ENCODE data around the gene USP44. TPM values are rescaled to one million over a fixed set of nuclear protein-coding genes. Genes with fewer than 3 reads are reported as not detected.

The USP44 gene
- total RNA-seq, 1 experiment from 2014 or later, result 0.17 TPM

DNA sequence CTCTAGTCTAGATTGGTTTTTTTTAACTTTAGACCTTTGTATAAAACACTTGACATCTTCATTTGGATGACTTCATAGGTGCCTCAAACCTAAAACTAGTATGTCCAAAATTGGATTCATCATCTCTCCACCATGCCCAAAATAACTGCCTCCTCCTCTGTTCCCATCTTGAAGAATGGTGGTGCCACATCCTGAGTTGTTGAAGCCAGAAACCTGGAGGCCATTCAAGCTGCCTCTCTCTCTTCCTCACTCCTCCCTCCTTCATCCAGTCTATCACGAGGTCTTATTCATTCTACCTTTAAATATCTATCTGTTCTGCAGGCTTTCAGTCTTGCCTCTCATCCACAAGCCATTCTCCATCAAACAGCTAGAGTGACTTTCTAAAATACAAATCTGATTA, 26.5 kb upstream of the USP44 start:
- Histone ChIP-seq H3K79me2 (ENCODE audit: insufficient read depth, low read length) (no peaks in the 10 kb centered on the region), H2AFZ (ENCODE audit: low read depth, low read length, poor library complexity, severe bottlenecking) (no peak overlapping the region), H3K9me3 (ENCODE audit: control insufficient read depth in 1 of 2, insufficient read depth in 1 of 2, low read depth in 1 of 2, low read length in 2 of 2) (no peaks in the 10 kb centered on the region), H4K20me1 (ENCODE audit: insufficient read depth) (no peaks in the 10 kb centered on the region), H3K4me3 (replicated peaks in 1 of 2; ENCODE audit: low read depth in 1 of 2, low read length in 2 of 2) (no peak overlapping the region), H3K9me2 (ENCODE audit: insufficient read depth) (no peaks in the 10 kb centered on the region; the same call in 1 of the 2 replicates), H3K4me2 (ENCODE audit: low read length) (no peak overlapping the region), H3K36me3 (ENCODE audit: control insufficient read depth in 1 of 2, insufficient read depth in 2 of 2, low read length in 2 of 2) (no peaks in the 10 kb centered on the region), H3K4me1 (ENCODE audit: control insufficient read depth in 1 of 2, insufficient read depth in 2 of 2, low read length in 2 of 2) (peaks cover 0 to 4% of the 10 kb centered on the region in 2 experiments; a peak in 1 of 4 replicates), H3K27me3 (ENCODE audit: insufficient read depth, low read length) (no peaks in the 10 kb centered on the region), H3K9ac (ENCODE audit: low read length) (no peak overlapping the region), H3K27ac (ENCODE audit: low read depth, low read length) (no peak overlapping the region)
- ATAC-seq, result no peak
- intact Hi-C loops (cut with micrococcal nuclease), result loop anchor here (10.0 kb wide), 1 partner anchor 1033 kb away; no protein-coding TSS in a partner anchor
- DNase-seq (ENCODE audit: low read depth, low spot score), result no peak
- ChIA-PET POLR2A (no interaction called here), RAD21 (ENCODE audit: low non-redundant PET in 1 of 2, low total read pairs in 2 of 2, uncharacterized antibody in 2 of 2, unreplicated experiment in 2 of 2) (no interaction called here), CTCF (interaction anchor here (1.4 to 1.6 kb wide), 2 partner anchors 11 to 385 kb away, joined by 3 to 5 read pairs; no protein-coding TSS in a partner anchor)
- TF ChIP-seq ZBTB33 (IDR thresholded peaks at IDR 0.05; ENCODE audit: extremely low read depth, insufficient replicate concordance, low read length) (no peak), RAD21 (IDR thresholded peaks at IDR 0.05; ENCODE audit: low read depth) (no peak), SIN3A (IDR thresholded peaks at IDR 0.05; ENCODE audit: low read depth) (no peak), POLR2A (IDR thresholded peaks at IDR 0.05; ENCODE audit: borderline replicate concordance, extremely low read depth, insufficient read depth, insufficient read length) (no peak)
- BruUV-seq (replicated peaks), result no TSS peak

DNA sequence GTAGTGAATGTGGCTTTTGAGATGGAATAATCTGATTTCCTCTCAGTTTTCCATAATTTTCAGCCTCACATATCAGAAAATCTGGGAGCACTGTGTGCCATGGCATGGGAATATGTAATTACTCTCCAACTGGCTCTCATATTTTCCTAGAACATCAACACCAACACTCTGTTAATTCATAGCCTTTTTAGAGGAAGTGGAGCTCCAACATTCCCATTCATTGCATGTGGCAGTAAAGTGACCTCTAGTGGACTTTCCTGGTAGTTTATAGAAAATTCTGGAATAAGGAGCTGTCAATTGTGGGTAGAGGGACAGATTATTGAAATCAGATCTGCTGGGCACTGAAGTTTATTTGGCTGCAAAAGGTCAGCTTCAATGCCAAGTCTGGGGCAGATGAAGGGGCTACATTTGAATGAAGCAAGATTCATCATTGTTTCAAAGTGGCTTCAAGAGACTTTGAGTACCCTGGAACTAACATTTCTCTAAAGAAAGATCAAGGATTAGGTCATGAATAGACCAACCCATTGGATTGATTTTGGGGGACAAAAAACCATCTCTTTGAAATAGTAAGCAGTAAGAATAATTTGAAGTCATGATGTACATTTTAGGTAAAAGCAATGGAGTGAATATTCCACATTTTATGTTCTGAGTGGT, 23.6 kb upstream of the USP44 start:
- peaks cover 0 to 4% of the 10 kb centered on the region in 2 experiments; a peak in 1 of 4 replicates for H3K4me1 ChIP-seq (ENCODE audit: control insufficient read depth in 1 of 2, insufficient read depth in 2 of 2, low read length in 2 of 2)
- RAD21 ChIA-PET (ENCODE audit: low non-redundant PET in 1 of 2, low total read pairs in 2 of 2, uncharacterized antibody in 2 of 2, unreplicated experiment in 2 of 2), result interaction anchor here in 1 of 2 experiments (0.8 kb wide), 1 partner anchor 10 kb away, joined by 3 read pairs; no protein-coding TSS in a partner anchor
- peak overlapping the region; percentile 84 for H2AFZ ChIP-seq (ENCODE audit: low read depth, low read length, poor library complexity, severe bottlenecking)
- H3K4me3 ChIP-seq (replicated peaks in 1 of 2; ENCODE audit: low read depth in 1 of 2, low read length in 2 of 2), result no peak overlapping the region
- H3K9me3 ChIP-seq (ENCODE audit: control insufficient read depth in 1 of 2, insufficient read depth in 1 of 2, low read depth in 1 of 2, low read length in 2 of 2), result no peaks in the 10 kb centered on the region
- H3K4me2 ChIP-seq (ENCODE audit: low read length), result no peak overlapping the region
- POLR2A ChIA-PET, result no interaction called here
- no peaks in the 10 kb centered on the region for H3K79me2 ChIP-seq (ENCODE audit: insufficient read depth, low read length)
- ATAC-seq, result peak; percentile 83
- CTCF ChIA-PET, result interaction anchor here (0.6 to 2.7 kb wide), 35 partner anchors 9 to 1031 kb away, joined by 3 to 21 read pairs (median 4); partner anchors contain the start of genes FGD6, NR2C1 and VEZT
- peak; percentile 49 for DNase-seq (ENCODE audit: low read depth, low spot score)
- BruUV-seq (replicated peaks), result no TSS peak
- intact Hi-C loops (cut with micrococcal nuclease), result loop anchor here (10.0 kb wide), 1 partner anchor 1030 kb away; no protein-coding TSS in a partner anchor
- H3K27me3 ChIP-seq (ENCODE audit: insufficient read depth, low read length), result no peaks in the 10 kb centered on the region
- H3K9me2 ChIP-seq (ENCODE audit: insufficient read depth), result no peaks in the 10 kb centered on the region
- H4K20me1 ChIP-seq (ENCODE audit: insufficient read depth), result no peaks in the 10 kb centered on the region
- H3K27ac ChIP-seq (ENCODE audit: low read depth, low read length), result no peak overlapping the region
- no peaks in the 10 kb centered on the region for H3K36me3 ChIP-seq (ENCODE audit: control insufficient read depth in 1 of 2, insufficient read depth in 2 of 2, low read length in 2 of 2)
- no peak overlapping the region for H3K9ac ChIP-seq (ENCODE audit: low read length)
- TF ChIP-seq CEBPB (IDR thresholded peaks at IDR 0.05; ENCODE audit: low read depth), result no peak
- TF ChIP-seq SRF (IDR thresholded peaks at IDR 0.05; ENCODE audit: low read depth), result 0 out of 2 replicates have a peak, but pooled peaks have one; percentile 14
- TF ChIP-seq, protein P1, sequence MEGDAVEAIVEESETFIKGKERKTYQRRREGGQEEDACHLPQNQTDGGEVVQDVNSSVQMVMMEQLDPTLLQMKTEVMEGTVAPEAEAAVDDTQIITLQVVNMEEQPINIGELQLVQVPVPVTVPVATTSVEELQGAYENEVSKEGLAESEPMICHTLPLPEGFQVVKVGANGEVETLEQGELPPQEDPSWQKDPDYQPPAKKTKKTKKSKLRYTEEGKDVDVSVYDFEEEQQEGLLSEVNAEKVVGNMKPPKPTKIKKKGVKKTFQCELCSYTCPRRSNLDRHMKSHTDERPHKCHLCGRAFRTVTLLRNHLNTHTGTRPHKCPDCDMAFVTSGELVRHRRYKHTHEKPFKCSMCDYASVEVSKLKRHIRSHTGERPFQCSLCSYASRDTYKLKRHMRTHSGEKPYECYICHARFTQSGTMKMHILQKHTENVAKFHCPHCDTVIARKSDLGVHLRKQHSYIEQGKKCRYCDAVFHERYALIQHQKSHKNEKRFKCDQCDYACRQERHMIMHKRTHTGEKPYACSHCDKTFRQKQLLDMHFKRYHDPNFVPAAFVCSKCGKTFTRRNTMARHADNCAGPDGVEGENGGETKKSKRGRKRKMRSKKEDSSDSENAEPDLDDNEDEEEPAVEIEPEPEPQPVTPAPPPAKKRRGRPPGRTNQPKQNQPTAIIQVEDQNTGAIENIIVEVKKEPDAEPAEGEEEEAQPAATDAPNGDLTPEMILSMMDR (IDR thresholded peaks at IDR 0.05 in 2 of 3, conservative IDR thresholded peaks at IDR 0.05 in 1 of 3; ENCODE audit: borderline replicate concordance in 1 of 3, insufficient read depth in 1 of 3, low read depth in 2 of 3, low read length in 2 of 3), result peak; percentile 68 to 79 (median 70)
- no peak for TF ChIP-seq ZNF274 (IDR thresholded peaks at IDR 0.05; ENCODE audit: low read depth, low read length)
- no peak; the same call in 1 of the 2 replicates for TF ChIP-seq ELF1 (IDR thresholded peaks at IDR 0.05; ENCODE audit: borderline replicate concordance, low read depth)
- peak; percentile 78 for TF ChIP-seq RAD21 (IDR thresholded peaks at IDR 0.05; ENCODE audit: low read depth)
- no peak for TF ChIP-seq JUND (IDR thresholded peaks at IDR 0.05)
- TF ChIP-seq SP1 (IDR thresholded peaks at IDR 0.05; ENCODE audit: low read depth), result 0 out of 2 replicates have a peak, but pooled peaks have one; percentile 12
- no peak for TF ChIP-seq ZBTB33 (IDR thresholded peaks at IDR 0.05; ENCODE audit: extremely low read depth, insufficient replicate concordance, low read length)
- TF ChIP-seq EZH2phosphoT487 (IDR thresholded peaks at IDR 0.05; ENCODE audit: borderline replicate concordance), result no peak
